GM12878 (cell line): Measurements from ENCODE around the gene FAM81A. TPM values are rescaled to one million over a fixed set of nuclear protein-coding genes. Genes with fewer than 3 reads are reported as not detected.

Experiments used
- ATAC-seq: fragments of 200-7000 bp; cut with Tn5 transposase; 3 replicates; pipeline ENCODE4 v1.9.1; 2020; ENCODE audit warnings: mild to moderate bottlenecking, moderate library complexity
- BruUV-seq: library from RNA; stranded (reverse); fragments of 400-500 nt; replicated peaks from 2 replicates; lab custom pipeline; 2021; lab: Mats Ljungman, UMichigan
- CTCF ChIA-PET: fragments of 300-600 bp; sonication (Branson Sonifier 250); formaldehyde crosslinking; extraction: SDS; loops from one replicate; lab custom pipeline; 2021; ENCODE audit warnings: inconsistent platforms; lab: Yijun Ruan, JAX
- POLR2A ChIA-PET: fragments of 350-600 bp; formaldehyde crosslinking; extraction: SDS; loops from one replicate; lab custom pipeline; 2021; ENCODE audit warnings: inconsistent platforms; lab: Charles Lee
- RAD21 ChIA-PET: fragments of 300-600 bp; sonication (Branson Sonifier 250); formaldehyde crosslinking; loops from one replicate; lab custom pipeline; 2023; ENCODE audit warnings: antibody characterized with exemption; ENCODE audit not compliant: unreplicated experiment; lab: Charles Lee
- SMC1A ChIA-PET: fragments of 300-600 bp; sonication (Branson Sonifier 250); formaldehyde crosslinking; loops from one replicate; lab custom pipeline; 2023; ENCODE audit not compliant: unreplicated experiment, uncharacterized antibody; lab: Charles Lee
- DNase-seq: peaks from one replicate; pipeline ENCODE4 v3.0.0-alpha.2; 2011; ENCODE audit warnings: low read depth, low spot score
- FAIRE-seq: peaks from 3 replicates; lab custom pipeline; 2011; peaks lifted over from hg19 to GRCh38; lab: Jason Lieb, UNC
- H2AFZ ChIP-seq: 2 replicates; pipeline ENCODE4 v1.6.0; 2011; ENCODE audit warnings: low read depth, low read length, control low read depth; ENCODE audit not compliant: control insufficient read depth
- H3K27ac ChIP-seq: 2 replicates; pipeline ENCODE4 v1.5.1; 2011; ENCODE audit warnings: control low read depth; ENCODE audit not compliant: control insufficient read depth, insufficient read depth
- H3K27me3 ChIP-seq, 2 experiments: replicated peaks in 1 of 2; 2 replicates each; pipeline versions ENCODE4 v1.6.0 to v1.6.1; 2011; ENCODE audit warnings: low read length in 1 of 2; ENCODE audit not compliant: control insufficient read depth in 2 of 2, insufficient read depth in 2 of 2
- H3K36me3 ChIP-seq, 2 experiments: 2 replicates each; pipeline ENCODE4 v1.5.1; 2011; ENCODE audit warnings: low read length in 1 of 2; ENCODE audit not compliant: control insufficient read depth in 2 of 2, insufficient read depth in 2 of 2
- H3K4me1 ChIP-seq: 2 replicates; pipeline ENCODE4 v1.6.1; 2011; ENCODE audit warnings: mild to moderate bottlenecking, low read length, moderate library complexity, mixed read lengths; ENCODE audit not compliant: control insufficient read depth, insufficient read depth
- H3K4me2 ChIP-seq: 2 replicates; pipeline ENCODE4 v1.6.0; 2011; ENCODE audit warnings: control low read depth; ENCODE audit not compliant: control insufficient read depth, insufficient read depth
- H3K4me3 ChIP-seq: fragments of 200-600 bp; sonication (generic); 2 replicates; pipeline ENCODE4 v1.5.1; 2016
- H3K79me2 ChIP-seq: 2 replicates; pipeline ENCODE4 v1.6.0; 2011; ENCODE audit warnings: low read length; ENCODE audit not compliant: control insufficient read depth, insufficient read depth
- H3K9ac ChIP-seq: 2 replicates; pipeline ENCODE4 v1.8.0; 2011; ENCODE audit warnings: low read length, control low read depth, mixed read lengths; ENCODE audit not compliant: control insufficient read depth, insufficient read depth
- H3K9me3 ChIP-seq: replicated peaks from 3 replicates; pipeline ENCODE4 v1.5.1; 2011; ENCODE audit warnings: mild to moderate bottlenecking, low read length; ENCODE audit not compliant: control insufficient read depth, insufficient read depth
- H4K20me1 ChIP-seq: 2 replicates; pipeline ENCODE4 v1.6.0; 2011; ENCODE audit not compliant: control insufficient read depth, insufficient read depth
- BCL11A ChIP-seq: IDR thresholded peaks from 2 replicates; pipeline ENCODE4 v1.6.1; 2011; ENCODE audit warnings: low read depth, low read length
- GATAD2B ChIP-seq: fragments of 450-650 bp; conservative IDR thresholded peaks from 2 replicates; pipeline ENCODE4 v1.6.1; 2017; ENCODE audit warnings: low read depth, mild to moderate bottlenecking, moderate library complexity
- NFXL1 ChIP-seq: fragments of 450-650 bp; IDR thresholded peaks from 2 replicates; pipeline ENCODE4 v1.6.1; 2017; ENCODE audit warnings: antibody characterized with exemption, mild to moderate bottlenecking, borderline replicate concordance
- PAX5 ChIP-seq: IDR thresholded peaks from 2 replicates; pipeline ENCODE4 v1.6.1; 2011; ENCODE audit warnings: low read depth, low read length, borderline replicate concordance
- SMARCA5 ChIP-seq: fragments of 450-650 bp; IDR thresholded peaks from 2 replicates; pipeline ENCODE4 v1.6.1; 2017; ENCODE audit warnings: mild to moderate bottlenecking
- STAT3 ChIP-seq: IDR thresholded peaks from 2 replicates; pipeline ENCODE4 v1.6.1; 2011; ENCODE audit warnings: low read depth, low read length, improper control_type of control experiment
- SUPT20H ChIP-seq: IDR thresholded peaks from 2 replicates; pipeline ENCODE4 v1.6.1; 2011; ENCODE audit warnings: low read depth, mild to moderate bottlenecking, low read length, moderate library complexity, borderline replicate concordance; ENCODE audit not compliant: control insufficient read depth
- TBL1XR1 ChIP-seq: IDR thresholded peaks from 2 replicates; pipeline ENCODE4 v1.6.1; 2012; ENCODE audit warnings: low read depth, low read length, improper control_type of control experiment
- TCF12 ChIP-seq: IDR thresholded peaks from 2 replicates; pipeline ENCODE4 v1.6.1; 2011; ENCODE audit warnings: low read depth, mild to moderate bottlenecking, low read length
- WRNIP1 ChIP-seq: IDR thresholded peaks from 2 replicates; pipeline ENCODE4 v1.6.1; 2011; ENCODE audit warnings: low read depth, low read length, improper control_type of control experiment, borderline replicate concordance
- ZNF384 ChIP-seq: IDR thresholded peaks from 2 replicates; pipeline ENCODE4 v1.6.1; 2012; ENCODE audit warnings: low read depth, mild to moderate bottlenecking, low read length, improper control_type of control experiment, borderline replicate concordance
- WGBS: methylation state at CpG from one replicate; pipeline ENCODE4 v1.1.6; 2016; ENCODE audit warnings: low lambda C conversion rate; ENCODE audit not compliant: insufficient replicate concordance, insufficient coverage; ENCODE audit errors: missing lambda C conversion rate; 5-methylcytosine and 5-hydroxymethylcytosine counted together
- in situ Hi-C: fragments of 300-500 bp; cut with MboI; formaldehyde crosslinking; loops from 9 replicates; pipeline ENCODE4 v1.14.3; 2018; ENCODE audit warnings: mixed read lengths
- intact Hi-C: fragments of 100-400 bp; cut with micrococcal nuclease; formaldehyde crosslinking; loops from one replicate; pipeline ENCODE4 v1.14.2; 2022; ENCODE audit not compliant: unreplicated experiment
- polyA plus RNA-seq, 11 experiments: library from polyadenylated mRNA; depleted of rRNA in 4 of 11; unstranded in 6 of 11; stranded (reverse) in 5 of 11; fragments of >200 nt; fragmentation: Nextera tagmentation in 4 of 11; fragmentation: Illumina TruSeq in 1 of 11; extraction: Ambion mirVana in 4 of 11; extraction: Trizol in 1 of 11; gene quantifications; 1 replicate in 1 of 11; 2 replicates in 10 of 11; pipeline versions ENCODE4 v1.2.1 to v1.2.3, GENCODE V29; 2011 to 2016; ENCODE audit warnings: inconsistent platforms in 2 of 11, missing spikeins in 2 of 11, low read depth in 1 of 11
- total RNA-seq, 4 experiments: library from RNA; depleted of rRNA in 3 of 4; stranded (reverse); fragments of >200 nt in 3 of 4; fragmentation: Illumina TruSeq in 1 of 4; extraction: Trizol in 1 of 4; gene quantifications; 2 replicates each; pipeline versions ENCODE4 v1.2.1 to v1.2.3, GENCODE V29; 2013 to 2021
- TF ChIP-seq, protein P1 (sequence below): fragments of 450-650 bp; IDR thresholded peaks from 2 replicates; pipeline ENCODE4 v1.6.1; 2016; ENCODE audit warnings: mild to moderate bottlenecking, moderate library complexity, borderline replicate concordance
- TF ChIP-seq, protein P2 (sequence below): fragments of 150-350 bp; IDR thresholded peaks from 2 replicates; pipeline ENCODE4 v1.6.1; 2014; ENCODE audit warnings: mild to moderate bottlenecking, low read depth, low read length

Gene FAM81A
- total and polyA plus RNA-seq, 10 of the 15 experiments (the other 5 are each of a cell fraction or from before 2014, with no cell fraction given) = 0.18 to 34.5 (median 16.2) TPM

DNA sequence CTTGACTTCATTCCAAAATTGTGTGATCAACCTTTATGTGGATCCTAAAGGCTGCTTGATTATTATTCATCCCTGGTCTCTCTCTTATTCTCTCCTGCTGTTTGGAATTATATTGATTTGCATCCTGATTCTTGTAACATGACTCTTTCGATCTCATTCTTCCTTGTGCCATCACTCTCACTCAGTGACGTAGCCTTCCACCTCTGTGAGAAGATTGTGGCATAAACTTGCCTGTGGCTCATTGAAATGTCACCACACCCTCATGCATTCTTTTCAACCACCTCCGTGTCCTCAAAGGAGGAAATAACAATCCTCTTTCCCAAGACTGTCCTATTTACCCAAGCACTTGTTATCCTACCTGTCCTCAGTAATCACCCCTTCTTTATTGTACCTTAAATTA lies 132.3 kb downstream of the FAM81A start (continued):
- TF ChIP-seq, protein P1, sequence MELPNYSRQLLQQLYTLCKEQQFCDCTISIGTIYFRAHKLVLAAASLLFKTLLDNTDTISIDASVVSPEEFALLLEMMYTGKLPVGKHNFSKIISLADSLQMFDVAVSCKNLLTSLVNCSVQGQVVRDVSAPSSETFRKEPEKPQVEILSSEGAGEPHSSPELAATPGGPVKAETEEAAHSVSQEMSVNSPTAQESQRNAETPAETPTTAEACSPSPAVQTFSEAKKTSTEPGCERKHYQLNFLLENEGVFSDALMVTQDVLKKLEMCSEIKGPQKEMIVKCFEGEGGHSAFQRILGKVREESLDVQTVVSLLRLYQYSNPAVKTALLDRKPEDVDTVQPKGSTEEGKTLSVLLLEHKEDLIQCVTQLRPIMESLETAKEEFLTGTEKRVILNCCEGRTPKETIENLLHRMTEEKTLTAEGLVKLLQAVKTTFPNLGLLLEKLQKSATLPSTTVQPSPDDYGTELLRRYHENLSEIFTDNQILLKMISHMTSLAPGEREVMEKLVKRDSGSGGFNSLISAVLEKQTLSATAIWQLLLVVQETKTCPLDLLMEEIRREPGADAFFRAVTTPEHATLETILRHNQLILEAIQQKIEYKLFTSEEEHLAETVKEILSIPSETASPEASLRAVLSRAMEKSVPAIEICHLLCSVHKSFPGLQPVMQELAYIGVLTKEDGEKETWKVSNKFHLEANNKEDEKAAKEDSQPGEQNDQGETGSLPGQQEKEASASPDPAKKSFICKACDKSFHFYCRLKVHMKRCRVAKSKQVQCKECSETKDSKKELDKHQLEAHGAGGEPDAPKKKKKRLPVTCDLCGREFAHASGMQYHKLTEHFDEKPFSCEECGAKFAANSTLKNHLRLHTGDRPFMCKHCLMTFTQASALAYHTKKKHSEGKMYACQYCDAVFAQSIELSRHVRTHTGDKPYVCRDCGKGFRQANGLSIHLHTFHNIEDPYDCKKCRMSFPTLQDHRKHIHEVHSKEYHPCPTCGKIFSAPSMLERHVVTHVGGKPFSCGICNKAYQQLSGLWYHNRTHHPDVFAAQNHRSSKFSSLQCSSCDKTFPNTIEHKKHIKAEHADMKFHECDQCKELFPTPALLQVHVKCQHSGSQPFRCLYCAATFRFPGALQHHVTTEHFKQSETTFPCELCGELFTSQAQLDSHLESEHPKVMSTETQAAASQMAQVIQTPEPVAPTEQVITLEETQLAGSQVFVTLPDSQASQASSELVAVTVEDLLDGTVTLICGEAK = no peak
- TF ChIP-seq WRNIP1 (no peak), STAT3 (no peak), NFXL1 (no peak), BCL11A (no peak)

DNA sequence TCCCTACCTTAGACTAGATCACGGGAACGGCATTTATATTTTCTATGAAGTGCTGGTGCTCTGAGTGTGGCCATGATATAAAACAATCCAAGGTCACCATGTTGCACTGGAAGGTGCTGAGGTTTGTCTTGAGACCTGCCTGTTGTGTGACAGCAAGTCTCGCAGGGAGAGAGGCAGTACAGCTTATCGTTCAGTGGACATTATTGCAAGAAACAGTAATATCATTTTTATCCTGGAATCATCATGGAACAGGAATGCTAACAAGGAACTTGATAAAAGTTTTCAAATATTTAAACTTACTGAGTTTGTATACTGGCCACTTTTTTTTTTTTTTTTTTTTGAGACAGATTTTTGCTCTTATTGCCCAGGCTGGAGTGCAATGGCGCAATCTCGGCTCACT lies 133.6 kb downstream of the FAM81A start:
- WGBS = over 99% methylated on average over 6 of the region's 6 CpGs
- H3K4me2 ChIP-seq = no peak overlapping the region
- no peaks in the 10 kb centered on the region for H3K9me3 ChIP-seq
- no peaks in the 10 kb centered on the region for H3K79me2 ChIP-seq
- H3K36me3 ChIP-seq = no peaks in the 10 kb centered on the region
- ChIA-PET POLR2A (no interaction called here), SMC1A (interaction anchor here (1.1 kb wide), 1 partner anchor 10 kb away, joined by 3 read pairs; no protein-coding TSS in a partner anchor), RAD21 (no interaction called here), CTCF (no interaction called here)
- H3K27ac ChIP-seq = no peak overlapping the region
- H3K4me1 ChIP-seq = no peaks in the 10 kb centered on the region
- no peaks in the 10 kb centered on the region for H4K20me1 ChIP-seq
- in situ Hi-C loops = no loop called here
- TF ChIP-seq, protein P2, sequence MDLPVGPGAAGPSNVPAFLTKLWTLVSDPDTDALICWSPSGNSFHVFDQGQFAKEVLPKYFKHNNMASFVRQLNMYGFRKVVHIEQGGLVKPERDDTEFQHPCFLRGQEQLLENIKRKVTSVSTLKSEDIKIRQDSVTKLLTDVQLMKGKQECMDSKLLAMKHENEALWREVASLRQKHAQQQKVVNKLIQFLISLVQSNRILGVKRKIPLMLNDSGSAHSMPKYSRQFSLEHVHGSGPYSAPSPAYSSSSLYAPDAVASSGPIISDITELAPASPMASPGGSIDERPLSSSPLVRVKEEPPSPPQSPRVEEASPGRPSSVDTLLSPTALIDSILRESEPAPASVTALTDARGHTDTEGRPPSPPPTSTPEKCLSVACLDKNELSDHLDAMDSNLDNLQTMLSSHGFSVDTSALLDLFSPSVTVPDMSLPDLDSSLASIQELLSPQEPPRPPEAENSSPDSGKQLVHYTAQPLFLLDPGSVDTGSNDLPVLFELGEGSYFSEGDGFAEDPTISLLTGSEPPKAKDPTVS = no peak
- no peak for TF ChIP-seq TBL1XR1
- TF ChIP-seq GATAD2B = no peak
- no peak for TF ChIP-seq TCF12
- no peak for TF ChIP-seq SMARCA5
- TF ChIP-seq NFXL1 = no peak
- TF ChIP-seq ZNF384 = no peak
- TF ChIP-seq SUPT20H = no peak
- TF ChIP-seq PAX5 = no peak
- no peak for FAIRE-seq
- H3K4me3 ChIP-seq = no peak overlapping the region
- no peak for ATAC-seq
- BruUV-seq = no TSS peak
- no peak overlapping the region for H3K9ac ChIP-seq
- H2AFZ ChIP-seq = no peak overlapping the region
- H3K27me3 ChIP-seq = no peaks in the 10 kb centered on the region
- no peak for DNase-seq
- intact Hi-C loops = no loop called here
